Loucy (cell line): Measurements from ENCODE around the gene TACO1.

ENCODE experiments used
- H2AFZ ChIP-seq: fragments of 200-600 bp; sonication (generic); 2 replicates; pipeline ENCODE4 v1.6.0; 2016; ENCODE audit warnings: antibody characterized with exemption, mild to moderate bottlenecking, low read length, moderate library complexity
- H3F3A ChIP-seq: fragments of 200-600 bp; 2 replicates; pipeline ENCODE4 v1.6.0; 2016; ENCODE audit warnings: antibody characterized with exemption, low read depth, mild to moderate bottlenecking
- H3K27me3 ChIP-seq: fragments of 200-600 bp; sonication (generic); 2 replicates; pipeline ENCODE4 v1.6.1; 2014; ENCODE audit warnings: low read length, mild to moderate bottlenecking; ENCODE audit not compliant: insufficient read depth, poor library complexity, severe bottlenecking
- H3K36me3 ChIP-seq: fragments of 200-600 bp; sonication (generic); 2 replicates; pipeline ENCODE4 v1.6.1; 2016; ENCODE audit warnings: low read length; ENCODE audit not compliant: insufficient read depth
- H3K4me1 ChIP-seq: fragments of 200-600 bp; sonication (generic); 2 replicates; pipeline ENCODE4 v1.5.1; 2014; ENCODE audit warnings: low read length, mild to moderate bottlenecking; ENCODE audit not compliant: insufficient read depth, poor library complexity, severe bottlenecking
- H3K4me2 ChIP-seq: fragments of 200-600 bp; sonication (generic); 2 replicates; pipeline ENCODE4 v1.6.0; 2014; ENCODE audit warnings: antibody characterized with exemption, low read length, low read depth, mild to moderate bottlenecking; ENCODE audit not compliant: poor library complexity, severe bottlenecking
- H3K4me3 ChIP-seq: fragments of 200-600 bp; sonication (generic); 2 replicates; pipeline ENCODE4 v1.5.1; 2014; ENCODE audit warnings: low read length, mild to moderate bottlenecking, mixed read lengths; ENCODE audit not compliant: poor library complexity, severe bottlenecking
- H3K79me2 ChIP-seq: fragments of 200-600 bp; sonication (generic); 2 replicates; pipeline ENCODE4 v1.6.1; 2014; ENCODE audit warnings: low read length; ENCODE audit not compliant: insufficient read depth
- H3K9ac ChIP-seq: fragments of 200-600 bp; sonication (generic); 2 replicates; pipeline ENCODE4 v1.6.0; 2014; ENCODE audit warnings: mild to moderate bottlenecking, low read depth, low read length, moderate library complexity; ENCODE audit not compliant: poor library complexity, severe bottlenecking
- H3K9me2 ChIP-seq: fragments of 200-600 bp; sonication (generic); replicated peaks from 2 replicates; pipeline ENCODE4 v1.6.1; 2016; ENCODE audit warnings: low read depth, low read length, mixed read lengths
- H3K9me3 ChIP-seq: fragments of 200-600 bp; sonication (generic); 2 replicates; pipeline ENCODE4 v1.6.1; 2014; ENCODE audit warnings: mild to moderate bottlenecking, antibody characterized with exemption, low read length, low read depth; ENCODE audit not compliant: insufficient read depth
- H4K20me1 ChIP-seq: fragments of 200-600 bp; sonication (generic); 2 replicates; pipeline ENCODE4 v1.6.0; 2014; ENCODE audit warnings: antibody characterized with exemption, low read length, mild to moderate bottlenecking; ENCODE audit not compliant: insufficient read depth, poor library complexity, severe bottlenecking
- CTCF ChIP-seq: fragments of 200-600 bp; sonication (generic); conservative IDR thresholded peaks from 2 replicates; pipeline ENCODE4 v1.5.1; 2014; ENCODE audit warnings: mild to moderate bottlenecking, antibody characterized with exemption, low read length
- EZH2phosphoT487 ChIP-seq: fragments of 200-600 bp; IDR thresholded peaks from 2 replicates; pipeline ENCODE4 v1.6.1; 2018; ENCODE audit warnings: antibody characterized with exemption, mild to moderate bottlenecking, moderate library complexity, borderline replicate concordance

TACO1 gene

GRCh38 chr17:63621229-63621683, 20.6 kb downstream of the TACO1 start:
- Histone ChIP-seq H2AFZ (peak overlapping the region; percentile 81), H3K79me2 (peaks cover 34% of the 10 kb centered on the region), H3F3A (peaks cover 9% of the 10 kb centered on the region; the same call in 1 of the 2 replicates), H3K4me1 (peaks cover 40% of the 10 kb centered on the region), H3K27me3 (no peaks in the 10 kb centered on the region), H3K36me3 (no peaks in the 10 kb centered on the region), H3K9ac (peak overlapping the region; percentile 76), H3K4me3 (peak overlapping the region; percentile 83), H3K9me2 (no peaks in the 10 kb centered on the region), H3K9me3 (no peaks in the 10 kb centered on the region), H4K20me1 (peaks cover 34% of the 10 kb centered on the region), H3K4me2 (peak overlapping the region; percentile 95)
- TF ChIP-seq EZH2phosphoT487 (no peak), CTCF (no peak)

- peak within 1 kb of the TSS; percentile 83 for H3K4me3 ChIP-seq
- H3K79me2 ChIP-seq = peaks cover 40% of the 10 kb centered on the region
- H3K9me3 ChIP-seq = no peaks in the 10 kb centered on the region
- peaks cover 9% of the 10 kb centered on the region; the same call in 1 of the 2 replicates for H3F3A ChIP-seq
- peak within 1 kb of the TSS; percentile 98 for H3K4me2 ChIP-seq
- peak within 1 kb of the TSS; percentile 76 for H3K9ac ChIP-seq
- TF ChIP-seq EZH2phosphoT487 (no peak), CTCF (peak; percentile 38)
- peaks cover 47% of the 10 kb centered on the region for H3K4me1 ChIP-seq
- H3K27me3 ChIP-seq = no peaks in the 10 kb centered on the region
- no peaks in the 10 kb centered on the region for H3K36me3 ChIP-seq
- peaks cover 40% of the 10 kb centered on the region for H4K20me1 ChIP-seq
- peak within 1 kb of the TSS; percentile 81 for H2AFZ ChIP-seq
- no peaks in the 10 kb centered on the region for H3K9me2 ChIP-seq
These were observed 21.2 kb downstream of the TACO1 start, which contains the start of gene MAP3K3 for GRCh38 chr17:63621684-63622573. MAP3K3 (plus strand) TSS chr17:63622417; CDS start chr17:63622760, 343 bp downstream.

DNA sequence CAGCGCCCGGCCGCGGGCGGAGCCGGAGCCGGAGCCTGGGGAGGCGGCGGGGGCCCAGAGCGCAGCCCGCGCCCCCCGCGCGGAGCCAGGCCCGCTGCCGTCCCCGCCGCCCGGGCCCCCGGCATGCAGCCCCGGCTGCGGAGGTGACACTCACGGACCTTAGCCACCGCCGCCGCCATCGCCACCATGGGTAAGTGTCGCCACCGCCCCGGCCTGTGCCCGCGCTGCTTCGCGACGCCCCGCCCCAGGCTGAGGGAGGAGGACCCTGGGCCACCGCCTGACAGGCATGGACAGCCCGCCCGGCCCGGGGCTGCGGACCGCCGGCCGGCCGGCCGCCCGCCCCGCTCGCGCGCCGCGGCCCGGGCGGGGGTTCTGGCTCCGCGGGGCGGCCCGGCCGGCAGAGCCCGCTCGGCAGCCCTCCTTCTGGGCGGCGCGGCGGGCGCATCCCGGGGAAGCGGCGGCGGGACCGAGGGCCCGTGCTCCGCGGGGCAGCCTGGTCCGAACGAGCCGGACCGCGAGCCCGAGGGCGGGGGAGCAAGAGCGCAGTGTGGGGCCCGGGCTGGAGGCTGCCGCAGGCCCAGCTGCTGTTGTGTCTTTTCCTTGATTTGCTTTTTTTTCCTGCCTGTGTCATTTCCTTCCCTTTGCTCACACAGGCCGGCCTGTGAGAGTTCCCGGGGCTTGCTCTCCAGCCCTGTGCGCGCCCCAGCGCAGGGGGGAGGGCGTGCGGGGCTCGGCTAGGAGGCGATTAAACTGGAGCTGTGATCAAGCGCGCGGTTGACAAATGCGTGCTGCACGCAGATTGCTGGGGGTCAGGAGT, 22.1 kb downstream of the TACO1 start:
- H3K4me2 ChIP-seq = peak overlapping the region; percentile 98
- H3K36me3 ChIP-seq = no peaks in the 10 kb centered on the region
- no peaks in the 10 kb centered on the region for H3K9me3 ChIP-seq
- TF ChIP-seq EZH2phosphoT487 = no peak
- TF ChIP-seq CTCF = no peak
- peaks cover 44% of the 10 kb centered on the region for H4K20me1 ChIP-seq
- peaks cover 9% of the 10 kb centered on the region; the same call in 1 of the 2 replicates for H3F3A ChIP-seq
- peak overlapping the region; percentile 56; the same call in 1 of the 2 replicates for H2AFZ ChIP-seq
- no peaks in the 10 kb centered on the region for H3K27me3 ChIP-seq
- peak overlapping the region; percentile 64 for H3K9ac ChIP-seq
- H3K9me2 ChIP-seq = no peaks in the 10 kb centered on the region
- peaks cover 51% of the 10 kb centered on the region for H3K4me1 ChIP-seq
- peaks cover 49% of the 10 kb centered on the region for H3K79me2 ChIP-seq
- peak overlapping the region; percentile 83 for H3K4me3 ChIP-seq
